H1 (cell line): ENCODE results near the gene PRKAA1. TPM values are rescaled to one million over a fixed set of nuclear protein-coding genes. Genes with fewer than 3 reads are reported as not detected.

Source experiments
- CTCF ChIA-PET: fragments of 300-600 bp; sonication (Branson Sonifier 250); formaldehyde crosslinking; loops from one replicate; lab custom pipeline; 2021; ENCODE audit not compliant: partially characterized antibody; lab: Charles Lee
- POLR2A ChIA-PET: fragments of 300-600 bp; sonication (Branson Sonifier 250); formaldehyde crosslinking; loops from one replicate; lab custom pipeline; 2021; ENCODE audit warnings: inconsistent platforms; ENCODE audit not compliant: partially characterized antibody; lab: Charles Lee
- DNase-seq, 2 experiments: peaks; one replicate each; pipeline versions ENCODE4 v3.0.0 to v3.0.0-alpha.2; 2010 to 2022; ENCODE audit warnings: low spot score in 2 of 2, low read depth in 1 of 2, mixed read lengths in 1 of 2
- FAIRE-seq: peaks from 2 replicates; lab custom pipeline; 2011; peaks lifted over from hg19 to GRCh38; lab: Jason Lieb, UNC
- H2AFZ ChIP-seq: 2 replicates; pipeline ENCODE4 v1.8.1; 2012; ENCODE audit warnings: low read length, inconsistent platforms
- H2AK5ac ChIP-seq: 2 replicates; pipeline ENCODE4 v1.6.1; 2013; ENCODE audit warnings: low read depth, low read length
- H2BK120ac ChIP-seq: replicated peaks from 2 replicates; pipeline ENCODE3; 2013; ENCODE audit warnings: low read depth, low read length, inconsistent platforms
- H2BK12ac ChIP-seq: 2 replicates; pipeline ENCODE4 v1.6.1; 2013; ENCODE audit warnings: low read depth, low read length
- H2BK15ac ChIP-seq: 2 replicates; pipeline ENCODE4 v1.6.1; 2013; ENCODE audit warnings: low read length
- H2BK20ac ChIP-seq: 2 replicates; pipeline ENCODE4 v1.6.1; 2013; ENCODE audit warnings: low read length
- H2BK5ac ChIP-seq: 2 replicates; pipeline ENCODE4 v1.6.1; 2013; ENCODE audit warnings: low read depth, low read length
- H3K14ac ChIP-seq: 2 replicates; pipeline ENCODE4 v1.6.1; 2013; ENCODE audit warnings: inconsistent platforms; ENCODE audit not compliant: insufficient read length
- H3K18ac ChIP-seq: 2 replicates; pipeline ENCODE4 v1.6.1; 2013; ENCODE audit warnings: low read length; ENCODE audit errors: extremely low read depth
- H3K23ac ChIP-seq: 2 replicates; pipeline ENCODE4 v1.6.1; 2013; ENCODE audit warnings: inconsistent platforms; ENCODE audit not compliant: insufficient read length
- H3K23me2 ChIP-seq: 2 replicates; pipeline ENCODE4 v1.6.1; 2013; ENCODE audit warnings: low read depth, low read length
- H3K27ac ChIP-seq: 2 replicates; pipeline ENCODE4 v1.6.1; 2011; ENCODE audit warnings: low read depth, low read length, inconsistent platforms
- H3K27me3 ChIP-seq, 4 experiments: replicated peaks in 1 of 4; 1 replicate in 1 of 4; 2 replicates in 3 of 4; pipeline versions ENCODE4 v1.6.1 to v1.8.1; 2011 to 2013; ENCODE audit warnings: low read length in 3 of 4, mild to moderate bottlenecking in 3 of 4, inconsistent platforms in 2 of 4, mixed read lengths in 2 of 4, moderate library complexity in 1 of 4; ENCODE audit not compliant: control insufficient read depth in 3 of 4, insufficient read depth in 3 of 4; ENCODE audit errors: extremely low read depth in 1 of 4
- H3K36me3 ChIP-seq, 4 experiments: 2 replicates each; pipeline versions ENCODE4 v1.6.1 to v1.8.1; 2011 to 2013; ENCODE audit warnings: mild to moderate bottlenecking in 4 of 4, low read length in 3 of 4, moderate library complexity in 2 of 4, control low read depth in 1 of 4, inconsistent platforms in 1 of 4; ENCODE audit not compliant: insufficient read depth in 4 of 4, control insufficient read depth in 2 of 4
- H3K4ac ChIP-seq: replicated peaks from 2 replicates; pipeline ENCODE3; 2013; ENCODE audit warnings: low read length, low read depth, mixed read lengths, inconsistent platforms; ENCODE audit not compliant: insufficient read length
- H3K4me1 ChIP-seq, 4 experiments: replicated peaks in 1 of 4; 1 replicate in 1 of 4; 2 replicates in 3 of 4; pipeline versions ENCODE4 v1.6.1 to v1.8.1; 2011 to 2013; ENCODE audit warnings: low read length in 3 of 4, inconsistent platforms in 2 of 4, mixed read lengths in 1 of 4; ENCODE audit not compliant: insufficient read depth in 4 of 4, control insufficient read depth in 3 of 4
- H3K4me2 ChIP-seq, 2 experiments: 2 replicates each; pipeline versions ENCODE4 v1.6.1 to v1.8.1; 2011 to 2013; ENCODE audit warnings: low read depth in 2 of 2, low read length in 2 of 2, control low read depth in 1 of 2, inconsistent platforms in 1 of 2, mild to moderate bottlenecking in 1 of 2; ENCODE audit not compliant: insufficient read depth in 1 of 2
- H3K4me3 ChIP-seq, 4 experiments: fragments of 200-600, 300-600 bp in 1 of 4; sonication (generic), shearing (Covaris generic), sonication (Bioruptor Twin) in 1 of 4; 2 replicates each; pipeline versions ENCODE4 v1.5.1 to v1.8.1; 2011 to 2016; ENCODE audit warnings: low read length in 4 of 4, low read depth in 3 of 4, control low read depth in 2 of 4, inconsistent platforms in 2 of 4, mild to moderate bottlenecking in 2 of 4, mixed read lengths in 1 of 4, moderate library complexity in 1 of 4; ENCODE audit not compliant: insufficient read depth in 2 of 4; ENCODE audit errors: extremely low read depth in 1 of 4
- H3K56ac ChIP-seq: replicated peaks from 2 replicates; pipeline ENCODE3; 2013; ENCODE audit warnings: low read depth, mild to moderate bottlenecking, mixed read lengths, low read length, inconsistent platforms; ENCODE audit not compliant: insufficient read length
- H3K79me1 ChIP-seq: 2 replicates; pipeline ENCODE4 v1.6.1; 2013; ENCODE audit warnings: low read depth, low read length, control low read depth
- H3K79me2 ChIP-seq, 2 experiments: 2 replicates each; pipeline versions ENCODE4 v1.6.1 to v1.8.1; 2012 to 2013; ENCODE audit warnings: low read length in 2 of 2, mild to moderate bottlenecking in 2 of 2, inconsistent platforms in 1 of 2; ENCODE audit not compliant: insufficient read depth in 2 of 2, control insufficient read depth in 1 of 2
- H3K9ac ChIP-seq, 4 experiments: replicated peaks in 1 of 4; 1 replicate in 1 of 4; 2 replicates in 3 of 4; pipeline versions ENCODE4 v1.6.1 to v1.8.1; 2011 to 2013; ENCODE audit warnings: low read depth in 3 of 4, low read length in 3 of 4, control low read depth in 2 of 4, mild to moderate bottlenecking in 2 of 4, moderate library complexity in 2 of 4, inconsistent platforms in 1 of 4; ENCODE audit errors: extremely low read depth in 1 of 4
- H3K9me3 ChIP-seq, 2 experiments: 2 replicates each; pipeline versions ENCODE4 v1.6.1 to v1.8.1; 2012 to 2013; ENCODE audit warnings: mild to moderate bottlenecking in 2 of 2, moderate library complexity in 2 of 2, control low read depth in 1 of 2, inconsistent platforms in 1 of 2, low read depth in 1 of 2, low read length in 1 of 2, mixed read lengths in 1 of 2; ENCODE audit not compliant: insufficient read depth in 2 of 2
- H4K20me1 ChIP-seq, 2 experiments: replicated peaks in 1 of 2; 2 replicates each; pipeline versions ENCODE3 to v1.8.1; 2011 to 2013; ENCODE audit warnings: inconsistent platforms in 2 of 2, low read length in 2 of 2, mild to moderate bottlenecking in 1 of 2; ENCODE audit not compliant: insufficient read depth in 2 of 2, control insufficient read depth in 1 of 2
- H4K5ac ChIP-seq: 2 replicates; pipeline ENCODE4 v1.6.1; 2013; ENCODE audit warnings: low read length, low read depth, mixed read lengths, inconsistent platforms; ENCODE audit not compliant: insufficient read length
- H4K8ac ChIP-seq: 2 replicates; pipeline ENCODE4 v1.8.0; 2013; ENCODE audit warnings: mild to moderate bottlenecking, moderate library complexity, low read length, inconsistent platforms; ENCODE audit not compliant: insufficient read depth; ENCODE audit errors: extremely low read depth
- H4K91ac ChIP-seq: replicated peaks from 2 replicates; pipeline ENCODE3; 2013; ENCODE audit warnings: low read length, mixed read lengths, inconsistent platforms; ENCODE audit not compliant: insufficient read length
- BRCA1 ChIP-seq: IDR thresholded peaks from 2 replicates; pipeline ENCODE4 v1.6.1; 2012; ENCODE audit warnings: low read depth, low read length, improper control_type of control experiment
- HDAC6 ChIP-seq: IDR thresholded peaks from one replicate; pipeline ENCODE4 v1.7.1; 2012; ENCODE audit warnings: low read depth, mild to moderate bottlenecking, inconsistent platforms, low read length, moderate library complexity
- KDM1A ChIP-seq: fragments of 200-600, 300-600 bp; sonication (generic); IDR thresholded peaks from 2 replicates; pipeline ENCODE4 v1.7.1; 2016; ENCODE audit warnings: mild to moderate bottlenecking, low read length, borderline replicate concordance
- NANOG ChIP-seq: IDR thresholded peaks from 2 replicates; pipeline ENCODE4 v1.6.1; 2011; ENCODE audit warnings: low read length, low read depth, mild to moderate bottlenecking, inconsistent platforms; ENCODE audit not compliant: insufficient read depth, poor library complexity, severe bottlenecking
- NRF1 ChIP-seq: IDR thresholded peaks from 2 replicates; pipeline ENCODE4 v1.6.1; 2011; ENCODE audit warnings: mild to moderate bottlenecking, low read depth, low read length, improper control_type of control experiment
- SAP30 ChIP-seq: fragments of 300-600 bp; sonication (generic); IDR thresholded peaks from 2 replicates; pipeline ENCODE4 v1.7.1; 2012; ENCODE audit warnings: low read length, moderate library complexity, mild to moderate bottlenecking, inconsistent platforms; ENCODE audit not compliant: insufficient read depth, insufficient replicate concordance
- SIX5 ChIP-seq: IDR thresholded peaks from 2 replicates; pipeline ENCODE4 v1.6.1; 2011; ENCODE audit warnings: mild to moderate bottlenecking, low read depth, low read length
- SP4 ChIP-seq: IDR thresholded peaks from 2 replicates; pipeline ENCODE4 v1.6.1; 2012; ENCODE audit warnings: low read length, inconsistent platforms
- WGBS, 2 experiments: shearing (Covaris generic) in 1 of 2; methylation state at CpG; one replicate each; pipeline versions ENCODE4 v1.1.6 to v1.1.7; 2013 to 2015; ENCODE audit warnings: low lambda C conversion rate in 2 of 2, mixed read lengths in 2 of 2, inconsistent platforms in 1 of 2, low coverage in 1 of 2, missing lambda C conversion rate in 1 of 2; ENCODE audit not compliant: insufficient replicate concordance in 2 of 2, insufficient coverage in 1 of 2, insufficient read length in 1 of 2; ENCODE audit errors: extremely low coverage in 1 of 2, missing lambda C conversion rate in 1 of 2; 5-methylcytosine and 5-hydroxymethylcytosine counted together
- polyA plus RNA-seq, 7 experiments: library from polyadenylated mRNA; depleted of rRNA in 3 of 7; stranded (reverse) in 5 of 7; unstranded in 2 of 7; fragments of >200 nt in 5 of 7; fragments of 200-250 nt in 2 of 7; gene quantifications; 1 replicate in 5 of 7; 2 replicates in 1 of 7; 4 replicates in 1 of 7; pipeline versions ENCODE4 v1.2.1 to v1.2.3, GENCODE V29; 2011 to 2013; ENCODE audit warnings: missing spikeins in 2 of 7, mixed read lengths in 2 of 7
- total RNA-seq: library from RNA; stranded (reverse); fragmentation: NEBNext Ultra II Directional; extraction: Animal tissue kit (Norgen Biotek cat#: 25700); gene quantifications from 2 replicates; pipeline ENCODE4 v1.2.1, GENCODE V29; 2021
- TF ChIP-seq, protein P1 (sequence below): IDR thresholded peaks from 2 replicates; pipeline ENCODE4 v1.6.1; 2012; ENCODE audit warnings: low read length, inconsistent platforms

The PRKAA1 gene
- total and polyA plus RNA-seq, 2 of the 8 experiments (the other 6 are each of a cell fraction or from before 2014, with no cell fraction given), result 10.4 to 33.1 TPM

DNA sequence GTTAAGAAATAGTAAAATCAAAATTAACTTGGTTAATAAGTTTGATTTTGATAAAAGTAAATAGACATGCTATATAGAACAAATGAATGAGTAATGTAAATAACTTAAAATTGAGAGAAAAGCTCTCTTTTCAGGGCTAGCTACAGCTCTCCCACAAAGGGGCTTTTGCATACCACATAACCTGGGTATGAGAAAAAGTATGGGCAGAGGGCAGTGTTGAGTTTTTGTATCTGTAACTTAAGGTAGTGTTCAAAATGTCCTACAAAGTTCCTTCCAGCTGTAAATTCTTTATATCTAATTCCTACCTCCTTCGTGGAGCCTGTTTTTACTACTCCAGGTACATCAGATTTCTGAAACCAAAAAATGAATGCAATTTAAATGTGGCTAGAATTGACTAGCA is 23.6 kb downstream of the PRKAA1 start:
- H3K9me3 ChIP-seq, result no peaks in the 10 kb centered on the region
- no peak overlapping the region for H3K18ac ChIP-seq
- FAIRE-seq, result no peak
- H2BK15ac ChIP-seq, result no peak overlapping the region
- H3K4me3 ChIP-seq, result no peak overlapping the region
- 90% methylated on average over 1 of the region's 1 CpG; no CpG with 5 or more reads in 1 of the 2 experiments for WGBS, 2 experiments
- no peak overlapping the region for H3K4me2 ChIP-seq
- peaks cover 0 to 2% of the 10 kb centered on the region in 2 experiments for H4K20me1 ChIP-seq
- no peak overlapping the region for H4K5ac ChIP-seq
- H2AK5ac ChIP-seq, result no peak overlapping the region
- H3K9ac ChIP-seq, result no peak overlapping the region
- H2AFZ ChIP-seq, result no peak overlapping the region
- H3K4me1 ChIP-seq, result no peaks in the 10 kb centered on the region
- no peak overlapping the region for H4K8ac ChIP-seq
- peaks cover 6 to 36% (median 12%) of the 10 kb centered on the region in 4 experiments; a peak in 6 of 8 replicates for H3K36me3 ChIP-seq
- H3K27ac ChIP-seq, result no peak overlapping the region
- no peaks in the 10 kb centered on the region for H3K27me3 ChIP-seq
- TF ChIP-seq, protein P1, sequence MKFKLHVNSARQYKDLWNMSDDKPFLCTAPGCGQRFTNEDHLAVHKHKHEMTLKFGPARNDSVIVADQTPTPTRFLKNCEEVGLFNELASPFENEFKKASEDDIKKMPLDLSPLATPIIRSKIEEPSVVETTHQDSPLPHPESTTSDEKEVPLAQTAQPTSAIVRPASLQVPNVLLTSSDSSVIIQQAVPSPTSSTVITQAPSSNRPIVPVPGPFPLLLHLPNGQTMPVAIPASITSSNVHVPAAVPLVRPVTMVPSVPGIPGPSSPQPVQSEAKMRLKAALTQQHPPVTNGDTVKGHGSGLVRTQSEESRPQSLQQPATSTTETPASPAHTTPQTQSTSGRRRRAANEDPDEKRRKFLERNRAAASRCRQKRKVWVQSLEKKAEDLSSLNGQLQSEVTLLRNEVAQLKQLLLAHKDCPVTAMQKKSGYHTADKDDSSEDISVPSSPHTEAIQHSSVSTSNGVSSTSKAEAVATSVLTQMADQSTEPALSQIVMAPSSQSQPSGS, result no peak
- no peak for TF ChIP-seq SIX5
- TF ChIP-seq NANOG, result no peak
- no peak for TF ChIP-seq SP4
- no peak for TF ChIP-seq SAP30
- TF ChIP-seq NRF1, result no peak
- TF ChIP-seq KDM1A, result no peak
- TF ChIP-seq HDAC6, result no peak
- TF ChIP-seq BRCA1, result no peak
- H3K56ac ChIP-seq, result no peak overlapping the region
- no peak overlapping the region for H2BK20ac ChIP-seq
- no peak overlapping the region for H2BK120ac ChIP-seq
- H3K23me2 ChIP-seq, result no peaks in the 10 kb centered on the region
- H2BK5ac ChIP-seq, result no peak overlapping the region
- no peaks in the 10 kb centered on the region; the same call in 1 of the 2 replicates for H3K79me1 ChIP-seq
- H2BK12ac ChIP-seq, result no peak overlapping the region
- H4K91ac ChIP-seq, result no peak overlapping the region
- H3K14ac ChIP-seq, result no peak overlapping the region
- DNase-seq, result no peak
- H3K23ac ChIP-seq, result no peak overlapping the region
- H3K79me2 ChIP-seq, result peaks cover 0 to 15% of the 10 kb centered on the region in 2 experiments; a peak in 2 of 4 replicates
- ChIA-PET POLR2A (interaction anchor here (1.1 to 1.5 kb wide), 3 partner anchors 9 to 55 kb away, joined by 3 to 4 read pairs (median 3); no protein-coding TSS in a partner anchor), CTCF (interaction anchor here (1.0 to 1.1 kb wide), 3 partner anchors 10 to 14 kb away, joined by 3 to 4 read pairs (median 3); no protein-coding TSS in a partner anchor)
- no peak overlapping the region for H3K4ac ChIP-seq
